Activated CD8-positive, alpha-beta T cell treated with anti-CD3 and anti-CD28 coated beads for 36 hours (primary cell): ENCODE results near the gene RBMX. TPM values are rescaled to one million over a fixed set of nuclear protein-coding genes. Genes with fewer than 3 reads are reported as not detected.

ENCODE experiments used
- ATAC-seq: fragments of 200-7000 bp; cut with Tn5 transposase; one replicate; pipeline ENCODE4 v1.10.0; 2021; ENCODE audit warnings: mild to moderate bottlenecking, moderate library complexity
- CTCF ChIA-PET: fragments of 350-600 bp; sonication (Branson Sonifier 250); formaldehyde crosslinking; loops from one replicate; lab custom pipeline; 2021; ENCODE audit warnings: antibody characterized with exemption; lab: Charles Lee
- POLR2A ChIA-PET: fragments of 350-600 bp; sonication (Branson Sonifier 250); formaldehyde crosslinking; loops from one replicate; lab custom pipeline; 2021; ENCODE audit warnings: antibody characterized with exemption; lab: Charles Lee
- DNase-seq: peaks from one replicate; pipeline ENCODE4 v3.0.0-alpha.2; 2020
- H3K27ac Mint-ChIP-seq: one replicate; pipeline ENCODE4 v1.8.0; 2021; ENCODE audit warnings: mild to moderate bottlenecking, mixed read lengths
- H3K27me3 Mint-ChIP-seq: one replicate; pipeline ENCODE4 v1.8.0; 2021; ENCODE audit warnings: mixed read lengths
- H3K36me3 Mint-ChIP-seq: one replicate; pipeline ENCODE4 v1.8.0; 2021; ENCODE audit warnings: low read depth, mixed read lengths
- H3K4me1 Mint-ChIP-seq: one replicate; pipeline ENCODE4 v1.8.0; 2021; ENCODE audit warnings: low read depth, mixed read lengths
- H3K4me3 Mint-ChIP-seq: one replicate; pipeline ENCODE4 v1.8.0; 2021; ENCODE audit warnings: mild to moderate bottlenecking, moderate library complexity, mixed read lengths
- H3K9me3 Mint-ChIP-seq: one replicate; pipeline ENCODE4 v1.8.0; 2021; ENCODE audit warnings: mixed read lengths
- intact Hi-C: fragments of 100-400 bp; cut with micrococcal nuclease; formaldehyde crosslinking; loops from one replicate; pipeline ENCODE4 v1.10.0; 2022
- total RNA-seq, 2 experiments: library from RNA; stranded (reverse); gene quantifications; one replicate each; pipeline ENCODE4 v1.2.3, GENCODE V29; 2021
- TF ChIP-seq, protein P1 (sequence below): fragments of 200-600 bp; IDR thresholded peaks from one replicate; pipeline ENCODE4 v1.8.0; 2022; ENCODE audit warnings: antibody characterized with exemption, mild to moderate bottlenecking

Gene RBMX
- total RNA-seq, 2 experiments from 2014 or later, result 285 TPM

DNA sequence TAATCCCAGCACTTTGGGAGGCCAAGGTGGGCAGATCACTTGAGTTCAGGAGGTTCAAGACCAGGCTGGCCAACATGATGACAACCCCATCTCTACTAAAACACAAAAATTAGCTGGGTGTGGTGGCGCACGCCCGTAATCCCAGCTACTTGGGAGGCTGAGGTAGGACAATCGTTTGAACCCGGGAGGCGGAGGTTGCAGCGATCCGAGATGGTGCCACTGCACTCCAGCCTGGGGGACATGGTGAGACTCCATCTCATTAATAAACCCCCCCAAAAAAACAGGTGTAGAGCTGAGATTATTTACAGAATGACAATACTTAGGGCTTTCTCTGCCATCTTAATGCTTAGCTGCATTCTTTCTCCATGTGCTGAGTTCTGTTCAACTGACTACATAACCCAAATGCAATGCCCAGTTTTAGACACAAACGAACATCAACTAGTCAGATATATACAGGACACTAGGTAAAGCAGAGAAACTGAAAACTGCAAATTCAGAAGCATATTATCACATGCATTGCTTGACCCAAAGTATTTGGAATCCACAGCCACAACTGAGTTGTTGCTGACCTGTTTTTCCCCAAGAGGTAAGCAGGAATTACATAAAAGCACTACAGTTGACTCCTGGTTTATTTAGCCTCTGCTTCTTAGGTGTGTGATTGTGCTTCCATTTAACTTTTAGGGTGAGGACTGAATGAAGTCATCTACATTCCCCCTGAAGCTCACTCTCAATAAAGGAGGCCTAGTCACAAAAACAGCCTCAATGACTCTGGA, 12.1 kb downstream of the RBMX start:
- DNase-seq (no peak), ATAC-seq (no peak)
- intact Hi-C loops, result loop anchor here (10.0 kb wide), 2 partner anchors 56 to 94 kb away; no protein-coding TSS in a partner anchor
- H3K36me3 Mint-ChIP-seq, result peaks cover 65% of the 10 kb centered on the region
- no peak overlapping the region for H3K4me3 Mint-ChIP-seq
- TF ChIP-seq, protein P1, sequence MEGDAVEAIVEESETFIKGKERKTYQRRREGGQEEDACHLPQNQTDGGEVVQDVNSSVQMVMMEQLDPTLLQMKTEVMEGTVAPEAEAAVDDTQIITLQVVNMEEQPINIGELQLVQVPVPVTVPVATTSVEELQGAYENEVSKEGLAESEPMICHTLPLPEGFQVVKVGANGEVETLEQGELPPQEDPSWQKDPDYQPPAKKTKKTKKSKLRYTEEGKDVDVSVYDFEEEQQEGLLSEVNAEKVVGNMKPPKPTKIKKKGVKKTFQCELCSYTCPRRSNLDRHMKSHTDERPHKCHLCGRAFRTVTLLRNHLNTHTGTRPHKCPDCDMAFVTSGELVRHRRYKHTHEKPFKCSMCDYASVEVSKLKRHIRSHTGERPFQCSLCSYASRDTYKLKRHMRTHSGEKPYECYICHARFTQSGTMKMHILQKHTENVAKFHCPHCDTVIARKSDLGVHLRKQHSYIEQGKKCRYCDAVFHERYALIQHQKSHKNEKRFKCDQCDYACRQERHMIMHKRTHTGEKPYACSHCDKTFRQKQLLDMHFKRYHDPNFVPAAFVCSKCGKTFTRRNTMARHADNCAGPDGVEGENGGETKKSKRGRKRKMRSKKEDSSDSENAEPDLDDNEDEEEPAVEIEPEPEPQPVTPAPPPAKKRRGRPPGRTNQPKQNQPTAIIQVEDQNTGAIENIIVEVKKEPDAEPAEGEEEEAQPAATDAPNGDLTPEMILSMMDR, result no peak
- H3K27ac Mint-ChIP-seq, result peak overlapping the region; percentile 80
- ChIA-PET POLR2A (interaction anchor here (0.6 to 3.6 kb wide), 7 partner anchors 9 to 1890 kb away, joined by 3 to 21 read pairs (median 4); partner anchors contain the start of gene RBMX), CTCF (interaction anchor here (0.6 kb wide), 1 partner anchor 11 kb away, joined by 3 read pairs; no protein-coding TSS in a partner anchor)
- H3K9me3 Mint-ChIP-seq, result no peaks in the 10 kb centered on the region
- no peaks in the 10 kb centered on the region for H3K27me3 Mint-ChIP-seq
- peaks cover 52% of the 10 kb centered on the region for H3K4me1 Mint-ChIP-seq

DNA sequence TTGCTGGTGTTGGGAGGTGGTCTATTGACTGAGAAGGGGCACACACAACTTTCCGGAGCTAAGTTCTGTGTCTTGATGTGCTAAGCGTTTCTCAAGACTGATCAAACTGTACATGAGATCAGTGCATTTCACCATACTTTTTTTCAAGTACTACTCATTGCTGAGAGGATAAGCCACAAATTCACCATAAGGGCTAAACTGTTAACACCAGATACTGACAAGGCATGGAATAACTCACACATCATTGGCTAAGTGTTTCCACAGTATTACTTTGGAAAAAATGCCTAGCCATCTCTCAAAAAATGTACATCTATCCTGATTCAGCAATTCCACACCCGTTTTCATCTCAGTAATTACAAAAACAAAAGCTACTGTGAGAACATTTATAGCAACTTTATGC, 13.0 kb downstream of the RBMX start:
- intact Hi-C loops, result loop anchor here (10.0 kb wide), 2 partner anchors 57 to 93 kb away; no protein-coding TSS in a partner anchor
- ChIA-PET CTCF (no interaction called here), POLR2A (interaction anchor here (0.6 to 3.6 kb wide), 8 partner anchors 10 to 1891 kb away, joined by 3 to 21 read pairs (median 3); partner anchors contain the start of gene RBMX)
- peak; percentile 12 for ATAC-seq
- Mint-ChIP-seq H3K27ac (peak overlapping the region; percentile 37), H3K4me1 (peaks cover 46% of the 10 kb centered on the region), H3K4me3 (no peak overlapping the region), H3K9me3 (no peaks in the 10 kb centered on the region), H3K36me3 (peaks cover 64% of the 10 kb centered on the region), H3K27me3 (no peaks in the 10 kb centered on the region)
- TF ChIP-seq, protein P1, result no peak
- no peak for DNase-seq

DNA sequence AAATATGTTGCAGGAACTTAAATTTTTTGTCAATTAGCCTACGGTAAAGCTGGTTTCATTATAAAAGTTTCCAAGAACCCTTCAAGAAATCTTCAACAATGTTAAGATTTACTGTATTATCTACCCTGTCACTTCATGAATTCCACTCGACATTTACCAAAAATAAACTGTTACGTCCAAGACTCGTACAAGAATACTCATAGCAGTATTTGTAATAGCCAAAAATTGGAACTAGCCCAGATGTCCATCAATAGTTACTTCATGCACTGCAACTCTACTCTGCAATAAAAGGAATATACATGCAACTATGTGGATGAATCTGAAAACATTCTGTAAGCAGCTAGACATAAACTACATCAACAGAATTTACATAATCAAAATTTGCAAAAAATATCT, 13.4 kb downstream of the RBMX start:
- peaks cover 60% of the 10 kb centered on the region for H3K36me3 Mint-ChIP-seq
- no peaks in the 10 kb centered on the region for H3K27me3 Mint-ChIP-seq
- DNase-seq, result no peak
- TF ChIP-seq, protein P1, result no peak
- POLR2A ChIA-PET, result interaction anchor here (0.6 to 3.6 kb wide), 5 partner anchors 8 to 151 kb away, joined by 3 to 21 read pairs (median 3); partner anchors contain the start of gene RBMX
- peaks cover 44% of the 10 kb centered on the region for H3K4me1 Mint-ChIP-seq
- H3K27ac Mint-ChIP-seq, result peak overlapping the region; percentile 37
- intact Hi-C loops, result loop anchor here (10.0 kb wide), 2 partner anchors 58 to 92 kb away; no protein-coding TSS in a partner anchor
- CTCF ChIA-PET, result no interaction called here
- ATAC-seq, result no peak
- H3K4me3 Mint-ChIP-seq, result no peak overlapping the region
- no peaks in the 10 kb centered on the region for H3K9me3 Mint-ChIP-seq

DNA sequence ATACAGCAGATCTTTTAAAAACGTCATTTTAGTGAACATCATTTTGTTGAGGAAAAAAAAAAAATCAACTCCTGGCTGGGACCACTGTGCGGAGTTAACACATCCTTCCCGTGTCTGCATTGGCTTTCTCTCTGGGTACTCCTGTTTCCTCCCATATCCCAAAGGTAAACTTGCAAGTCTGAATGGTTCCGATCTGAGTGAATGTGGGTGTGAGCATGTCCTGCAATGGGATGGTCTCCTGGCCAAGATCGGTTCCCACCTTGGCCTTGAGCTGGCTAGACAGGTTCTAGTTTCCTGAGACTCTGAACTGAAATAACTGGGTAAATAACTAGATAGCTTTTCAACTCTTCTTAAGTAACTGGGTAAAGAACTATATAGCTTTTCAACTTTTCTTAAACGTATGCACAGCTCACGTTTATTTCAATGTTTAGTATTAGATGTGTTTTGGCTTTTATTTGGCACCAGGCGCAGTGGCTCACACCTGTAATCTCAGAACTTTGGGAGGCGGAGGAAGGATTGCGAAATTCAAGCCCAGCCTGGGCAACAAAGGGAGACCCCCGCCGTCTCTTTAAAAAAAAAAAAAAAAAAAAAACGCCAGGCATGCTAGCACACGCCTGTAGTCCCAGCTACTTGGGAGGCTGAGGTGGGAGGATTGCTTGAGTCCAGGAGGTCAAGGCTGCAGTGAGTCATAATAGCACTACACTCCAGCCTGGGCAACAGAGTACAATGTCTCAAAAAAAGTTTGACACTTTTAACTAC, 14.0 kb downstream of the RBMX start:
- H3K27ac Mint-ChIP-seq, result peak overlapping the region; percentile 76
- H3K9me3 Mint-ChIP-seq, result no peaks in the 10 kb centered on the region
- H3K4me3 Mint-ChIP-seq, result no peak overlapping the region
- ChIA-PET CTCF (no interaction called here), POLR2A (interaction anchor here (0.6 to 3.6 kb wide), 5 partner anchors 9 to 150 kb away, joined by 3 to 21 read pairs (median 3); partner anchors contain the start of gene RBMX)
- ATAC-seq, result no peak
- TF ChIP-seq, protein P1, result no peak
- H3K4me1 Mint-ChIP-seq, result peaks cover 45% of the 10 kb centered on the region
- no peak for DNase-seq
- intact Hi-C loops, result loop anchor here (10.0 kb wide), 2 partner anchors 58 to 92 kb away; no protein-coding TSS in a partner anchor
- H3K36me3 Mint-ChIP-seq, result peaks cover 62% of the 10 kb centered on the region
- H3K27me3 Mint-ChIP-seq, result no peaks in the 10 kb centered on the region
